A549 (cell line): Measurements from ENCODE around the gene DARS1.

Source experiments
- CTCF ChIP-seq: fragments of >200 bp; sonication (Bioruptor Twin); formaldehyde crosslinking; IDR thresholded peaks from 3 replicates; pipeline ENCODE4 v1.5.1; 2016
- EHMT2 ChIP-seq: fragments of 200-600 bp; sonication (generic); IDR thresholded peaks from 2 replicates; pipeline ENCODE4 v1.6.1; 2016; ENCODE audit warnings: antibody characterized with exemption, low read depth, mild to moderate bottlenecking, moderate library complexity
- EP300 ChIP-seq, 2 experiments: fragments of >200 bp; sonication (Bioruptor Twin); formaldehyde crosslinking; IDR thresholded peaks; 2 replicates in 1 of 2; 3 replicates in 1 of 2; pipeline ENCODE4 v1.6.1; 2016 to 2017
- MAFK ChIP-seq: fragments of 450-650 bp; IDR thresholded peaks from 2 replicates; pipeline ENCODE4 v1.6.1; 2014; ENCODE audit not compliant: partially characterized antibody
- PHF8 ChIP-seq: fragments of 200-600 bp; sonication (generic); IDR thresholded peaks from 2 replicates; pipeline ENCODE4 v1.6.1; 2016; ENCODE audit warnings: low read depth, mild to moderate bottlenecking, antibody characterized with exemption, moderate library complexity, borderline replicate concordance
- POLR2A ChIP-seq: IDR thresholded peaks from 2 replicates; pipeline ENCODE4 v1.6.1; 2012; ENCODE audit warnings: mild to moderate bottlenecking, low read length
- TP53 ChIP-seq: fragments of 250-450 bp; sonication (Bioruptor Pico); IDR thresholded peaks from 2 replicates; pipeline ENCODE4 v1.5.0; 2021; ENCODE audit warnings: mild to moderate bottlenecking, moderate library complexity
- TF ChIP-seq, protein P1 (sequence below): IDR thresholded peaks from 2 replicates; pipeline ENCODE4 v1.6.1; 2012

DNA sequence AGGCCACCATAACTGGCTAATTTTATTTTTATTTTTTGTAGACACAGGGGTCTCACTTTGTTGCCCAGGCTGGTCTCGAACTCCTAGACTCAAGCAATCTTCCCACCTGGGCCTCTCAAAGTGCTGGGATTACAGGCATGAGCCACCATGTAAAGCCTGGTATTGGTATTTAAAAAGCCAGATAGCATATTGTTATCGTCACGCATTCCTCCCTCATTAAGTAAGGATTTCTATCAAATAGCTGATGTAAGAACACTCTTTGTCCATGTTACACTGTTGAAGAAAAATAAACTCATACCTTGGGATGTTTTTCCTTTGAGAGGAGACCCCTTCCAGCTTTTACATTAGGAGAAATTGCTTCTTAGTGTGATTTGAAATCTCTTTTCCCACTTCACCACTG lies 39.2 kb upstream of the DARS1 start:
- TF ChIP-seq, protein P1, sequence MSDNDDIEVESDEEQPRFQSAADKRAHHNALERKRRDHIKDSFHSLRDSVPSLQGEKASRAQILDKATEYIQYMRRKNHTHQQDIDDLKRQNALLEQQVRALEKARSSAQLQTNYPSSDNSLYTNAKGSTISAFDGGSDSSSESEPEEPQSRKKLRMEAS = no peak
- no peak for TF ChIP-seq POLR2A
- TF ChIP-seq CTCF = no peak
- no peak for TF ChIP-seq TP53 (CRISPR knock-in tag)
- no peak for TF ChIP-seq PHF8
- no peak for TF ChIP-seq MAFK
- TF ChIP-seq EP300 (IDR thresholded peaks at IDR 0.05) = no peak
- TF ChIP-seq EHMT2 = no peak
